Activated naive CD4-positive, alpha-beta T cell treated with anti-CD3 and anti-CD28 coated beads, Interleukin-2, amount 10 ng/mL, durations not matched to agents 5 hours and 36 hours (primary cell): ENCODE data around the gene THSD4. TPM values are rescaled to one million over a fixed set of nuclear protein-coding genes. Genes with fewer than 3 reads are reported as not detected.

Source experiments
- total RNA-seq, 2 experiments: library from RNA; stranded (reverse); gene quantifications; one replicate each; pipeline ENCODE4 v1.2.3, GENCODE V29; 2021

THSD4 gene
- not detected for total RNA-seq

DNA sequence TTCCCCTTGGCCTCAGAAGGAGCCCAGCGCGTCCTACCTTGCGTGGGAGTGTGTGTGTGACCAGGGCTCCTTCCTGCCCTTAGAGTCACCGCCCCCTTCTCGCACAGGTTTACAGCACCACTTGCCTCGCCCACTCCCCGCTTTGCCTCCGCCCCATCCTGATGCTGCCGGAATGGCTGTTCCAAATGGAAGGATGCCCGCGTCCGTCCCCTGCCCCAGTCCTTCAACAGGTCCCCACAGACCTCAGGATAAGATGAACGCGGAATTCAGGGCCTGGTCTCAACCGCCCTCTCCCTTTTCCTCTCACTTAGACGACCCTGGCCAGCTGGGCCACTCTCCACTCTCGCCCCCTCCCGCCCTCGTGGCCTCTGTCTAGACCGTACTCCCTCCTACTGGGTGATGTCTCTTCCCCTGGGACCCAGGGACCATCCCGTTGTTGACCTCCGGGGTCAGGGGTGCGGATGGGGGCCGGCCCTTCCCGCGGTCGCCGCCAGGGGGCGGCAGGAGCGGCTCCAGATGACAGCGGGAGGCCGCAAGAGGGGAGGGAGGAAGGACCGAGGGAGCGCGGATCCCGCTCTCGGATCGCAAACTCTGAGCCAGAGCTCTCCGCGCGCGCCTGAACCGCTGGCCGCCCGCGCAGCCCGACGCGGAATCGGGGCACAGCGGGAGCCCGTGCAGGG, at the start of gene THSD4:
Gene THSD4 (plus strand): TSS at position 585 of the 680 bp plus-strand sequence.

DNA sequence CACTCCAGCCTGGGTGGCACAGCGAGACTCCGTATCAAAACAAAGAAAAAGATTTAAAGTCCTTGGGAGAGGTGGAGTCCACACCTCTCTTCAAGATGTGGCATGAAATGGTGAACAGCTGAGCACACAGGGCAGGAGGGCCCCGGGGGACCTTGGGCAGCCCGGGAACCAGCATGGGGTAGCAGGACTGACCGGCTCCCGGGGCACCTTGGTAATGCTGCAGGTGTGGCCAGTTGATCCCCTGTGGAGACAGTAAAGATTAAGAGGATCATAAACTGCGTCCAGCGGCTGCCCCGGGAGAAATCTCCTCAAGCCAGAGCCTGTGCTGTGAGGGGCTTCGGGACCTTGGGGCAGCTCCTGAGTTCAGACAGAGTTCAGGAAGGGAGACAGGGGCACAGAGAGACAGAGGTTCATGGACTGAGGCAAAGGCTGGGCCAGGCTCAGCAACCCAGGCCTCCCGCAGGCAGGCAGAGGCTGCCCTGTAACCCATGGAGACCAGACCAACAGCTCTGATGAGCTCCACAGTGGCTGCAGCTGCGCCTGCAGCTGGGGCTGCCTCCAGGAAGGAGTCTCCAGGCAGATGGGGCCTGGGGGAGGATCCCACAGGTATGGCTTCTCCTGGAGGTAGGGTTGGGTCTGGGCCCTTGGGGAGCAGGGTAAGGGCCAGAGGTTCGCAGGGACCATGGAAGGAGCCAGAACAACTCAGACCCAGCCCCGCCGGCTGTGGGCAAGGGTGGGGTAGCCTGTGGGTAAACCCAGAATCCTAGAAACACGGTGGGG, 695.2 kb downstream of the THSD4 start, which contains the start of gene NR2E3:
Gene NR2E3 (plus strand): TSS at position 299 of the 780 bp plus-strand sequence. CDS start 190 bp downstream, at position 489.

Other genes with a start within 250 kb of the THSD4 start
- not detected for gene THAP10, start 223.0 kb upstream of the THSD4 start, total RNA-seq
- gene LRRC49, start 222.6 kb upstream of the THSD4 start, total RNA-seq = not detected